ENCODE measurements around the gene DLK1.
A peak's percentile ranks its signal among the peaks of the same experiment; 100 is the strongest.

Gene DLK1

DNA sequence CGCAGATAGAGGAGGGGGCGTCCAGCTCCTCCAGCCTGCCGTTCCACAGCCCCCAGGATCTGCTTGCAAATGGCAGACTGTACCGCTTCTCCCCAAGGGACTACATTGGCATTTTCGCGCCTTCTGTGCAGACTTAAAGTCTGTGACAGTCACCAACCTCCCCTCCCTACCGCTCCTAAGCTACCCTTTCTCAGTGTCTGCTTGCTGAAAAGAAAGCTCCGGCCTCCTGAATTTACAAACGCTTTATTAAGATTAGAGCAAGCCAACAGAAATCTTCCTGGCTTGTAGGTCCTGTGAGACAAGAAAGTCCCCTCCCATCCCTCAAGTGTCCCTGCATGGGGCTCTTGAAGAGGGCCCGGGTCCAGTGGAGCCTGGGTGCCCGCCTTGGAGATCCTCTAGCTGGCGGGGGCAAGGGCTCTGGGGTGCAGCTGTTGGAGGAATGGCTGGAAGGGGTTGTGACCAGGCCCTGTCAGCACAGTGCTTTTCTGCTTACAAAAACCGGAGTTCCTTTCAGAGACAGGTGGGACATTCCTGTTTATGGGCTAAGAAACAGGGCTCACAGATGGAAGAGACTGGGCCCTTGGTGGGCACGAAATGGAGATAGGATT, 2.8 kb upstream of the DLK1 start:
- H4K8ac ChIP-seq (ENCODE audit: low read length) = no peak overlapping the region
- no peaks in the 10 kb centered on the region for H3K36me3 ChIP-seq (ENCODE audit: control insufficient read depth in 1 of 2, insufficient read depth in 2 of 2, low read depth in 1 of 2, low read length in 2 of 2)
- H3K4me2 ChIP-seq (ENCODE audit: low read length, poor library complexity, severe bottlenecking) = no peak overlapping the region
- no peak overlapping the region for H3K4me3 ChIP-seq (ENCODE audit: insufficient read depth in 1 of 2, low read depth in 1 of 2, low read length in 2 of 2)
- WGBS = 71% methylated on average over 14 of the region's 14 CpGs
- no peak overlapping the region for H3K23ac ChIP-seq (ENCODE audit: low read length in 2 of 2)
- no peak for DNase-seq
- H2AK5ac ChIP-seq (ENCODE audit: low read length, severe bottlenecking) = no peak overlapping the region
- H3K27ac ChIP-seq (ENCODE audit: low read length, poor library complexity, severe bottlenecking) = no peak overlapping the region
- no peak overlapping the region for H3K4ac ChIP-seq (ENCODE audit: low read depth in 1 of 2, low read length in 2 of 2)
- H4K91ac ChIP-seq (ENCODE audit: low read length) = no peak overlapping the region
- no peak overlapping the region for H2BK5ac ChIP-seq (ENCODE audit: low read depth, low read length, poor library complexity, severe bottlenecking)
- no peaks in the 10 kb centered on the region for H3K79me1 ChIP-seq (replicated peaks; ENCODE audit: low read length, poor library complexity, severe bottlenecking)
- H3K9me3 ChIP-seq (ENCODE audit: control insufficient read depth, low read length) = no peaks in the 10 kb centered on the region
- no peak overlapping the region for H3K9ac ChIP-seq (ENCODE audit: low read length)
- H3K27me3 ChIP-seq (ENCODE audit: control insufficient read depth in 1 of 2, insufficient read depth in 1 of 2, low read length in 2 of 2) = peaks cover 68 to 71% of the 10 kb centered on the region in 2 experiments
- no peak overlapping the region for H3K14ac ChIP-seq (ENCODE audit: low read length in 2 of 2)
- no peak overlapping the region for H2BK12ac ChIP-seq (ENCODE audit: low read length in 2 of 2)
- no peak overlapping the region for H2BK15ac ChIP-seq (ENCODE audit: low read depth, poor library complexity, severe bottlenecking)
- no peak overlapping the region for H2AFZ ChIP-seq (ENCODE audit: low read depth, low read length)
- H3K4me1 ChIP-seq (ENCODE audit: control insufficient read depth, insufficient read depth, low read depth, low read length) = peaks cover 33% of the 10 kb centered on the region
- H3K18ac ChIP-seq (ENCODE audit: low read depth in 1 of 2, low read length in 2 of 2) = no peak overlapping the region
- H2BK120ac ChIP-seq (ENCODE audit: low read depth, low read length) = no peak overlapping the region

DNA sequence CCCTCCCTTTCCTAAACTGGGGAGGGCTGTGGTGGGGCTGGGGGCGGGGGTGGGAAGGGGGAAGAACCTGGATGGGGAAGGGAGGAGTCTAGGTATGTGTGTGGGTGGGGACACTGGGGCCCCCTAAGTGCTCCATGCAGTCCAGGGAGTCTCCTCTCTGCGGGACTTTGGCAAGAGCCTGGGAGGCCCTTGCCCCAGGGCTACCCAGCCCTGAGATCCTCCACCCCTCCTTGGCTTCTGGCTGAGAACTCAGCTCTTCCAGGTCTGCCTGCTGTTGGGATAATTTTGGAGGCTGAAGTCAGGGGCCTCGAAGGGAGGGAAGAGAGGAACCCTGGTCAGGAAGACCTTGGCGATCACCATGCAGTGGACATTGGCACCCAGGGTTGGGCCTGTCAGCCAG, 2.2 kb upstream of the DLK1 start:
- Histone ChIP-seq H2BK12ac (ENCODE audit: low read length in 2 of 2) (no peak overlapping the region), H3K4me1 (ENCODE audit: control insufficient read depth, insufficient read depth, low read depth, low read length) (peaks cover 27% of the 10 kb centered on the region), H3K23ac (ENCODE audit: low read length in 2 of 2) (no peak overlapping the region), H3K27ac (ENCODE audit: low read length, poor library complexity, severe bottlenecking) (no peak overlapping the region), H3K9ac (ENCODE audit: low read length) (no peak overlapping the region), H3K27me3 (ENCODE audit: control insufficient read depth in 1 of 2, insufficient read depth in 1 of 2, low read length in 2 of 2) (peaks cover 70 to 73% of the 10 kb centered on the region in 2 experiments), H3K4ac (ENCODE audit: low read depth in 1 of 2, low read length in 2 of 2) (no peak overlapping the region), H3K79me1 (replicated peaks; ENCODE audit: low read length, poor library complexity, severe bottlenecking) (no peaks in the 10 kb centered on the region), H3K18ac (ENCODE audit: low read depth in 1 of 2, low read length in 2 of 2) (no peak overlapping the region), H2BK15ac (ENCODE audit: low read depth, poor library complexity, severe bottlenecking) (no peak overlapping the region), H3K4me3 (ENCODE audit: insufficient read depth in 1 of 2, low read depth in 1 of 2, low read length in 2 of 2) (no peak overlapping the region), H4K91ac (ENCODE audit: low read length) (no peak overlapping the region), H3K4me2 (ENCODE audit: low read length, poor library complexity, severe bottlenecking) (no peak overlapping the region), H3K9me3 (ENCODE audit: control insufficient read depth, low read length) (no peaks in the 10 kb centered on the region), H4K8ac (ENCODE audit: low read length) (no peak overlapping the region), H2AK5ac (ENCODE audit: low read length, severe bottlenecking) (no peak overlapping the region), H3K36me3 (ENCODE audit: control insufficient read depth in 1 of 2, insufficient read depth in 2 of 2, low read depth in 1 of 2, low read length in 2 of 2) (no peaks in the 10 kb centered on the region), H2AFZ (ENCODE audit: low read depth, low read length) (no peak overlapping the region), H2BK5ac (ENCODE audit: low read depth, low read length, poor library complexity, severe bottlenecking) (no peak overlapping the region), H2BK120ac (ENCODE audit: low read depth, low read length) (no peak overlapping the region), H3K14ac (ENCODE audit: low read length in 2 of 2) (no peak overlapping the region)
- 81% methylated on average over 3 of the region's 4 CpGs for WGBS
- DNase-seq = no peak

DNA sequence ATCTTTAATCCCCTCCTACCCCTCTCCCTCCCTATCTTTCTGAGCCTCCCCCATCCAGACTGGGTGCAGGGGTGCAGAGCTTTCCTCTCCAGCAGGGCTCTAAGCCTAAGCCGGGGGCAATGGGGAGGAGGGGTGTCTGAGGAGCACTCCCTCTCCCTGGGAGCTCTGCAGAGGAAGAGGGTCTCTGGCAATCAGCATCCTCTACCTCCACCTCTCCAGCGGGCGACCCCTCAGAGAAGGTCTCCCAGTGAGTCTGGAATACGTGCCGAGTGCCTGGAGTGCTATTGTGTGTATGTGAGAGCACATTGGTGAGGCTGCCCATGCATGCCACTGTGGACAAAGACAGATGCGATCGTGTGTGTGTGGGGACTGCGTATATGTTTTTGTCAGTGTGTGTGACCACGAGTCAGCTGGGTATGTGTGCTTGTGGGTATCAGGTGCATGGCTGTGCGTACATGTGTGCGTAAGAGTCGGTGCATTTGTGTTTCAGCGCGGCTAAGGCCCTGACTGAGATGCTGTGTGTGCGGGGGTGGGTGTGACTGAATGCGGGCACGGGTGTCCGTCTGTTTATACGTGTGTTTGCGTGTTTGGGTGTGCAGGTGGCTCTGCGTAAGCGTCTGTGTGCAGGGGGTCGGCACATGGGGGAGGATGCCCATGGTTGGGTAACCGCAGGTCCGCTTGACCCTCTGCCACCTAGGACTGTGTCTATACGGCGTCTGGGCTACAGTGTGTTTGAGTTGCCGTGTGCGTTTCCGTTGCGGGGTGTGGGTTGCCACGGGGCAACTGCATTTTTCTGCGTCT, 905 bp upstream of the DLK1 start:
- no peak overlapping the region for H2BK120ac ChIP-seq (ENCODE audit: low read depth, low read length)
- H2BK12ac ChIP-seq (ENCODE audit: low read length in 2 of 2) = no peak overlapping the region
- H3K4me1 ChIP-seq (ENCODE audit: control insufficient read depth, insufficient read depth, low read depth, low read length) = peaks cover 16% of the 10 kb centered on the region
- no peak overlapping the region for H4K8ac ChIP-seq (ENCODE audit: low read length)
- no peak overlapping the region for H3K9ac ChIP-seq (ENCODE audit: low read length)
- no peak overlapping the region for H3K4me3 ChIP-seq (ENCODE audit: insufficient read depth in 1 of 2, low read depth in 1 of 2, low read length in 2 of 2)
- H4K91ac ChIP-seq (ENCODE audit: low read length) = no peak overlapping the region
- no peak overlapping the region for H2BK15ac ChIP-seq (ENCODE audit: low read depth, poor library complexity, severe bottlenecking)
- H3K27ac ChIP-seq (ENCODE audit: low read length, poor library complexity, severe bottlenecking) = no peak overlapping the region
- H2AK5ac ChIP-seq (ENCODE audit: low read length, severe bottlenecking) = no peak overlapping the region
- no peak overlapping the region for H3K4ac ChIP-seq (ENCODE audit: low read depth in 1 of 2, low read length in 2 of 2)
- no peak overlapping the region for H3K23ac ChIP-seq (ENCODE audit: low read length in 2 of 2)
- H3K4me2 ChIP-seq (ENCODE audit: low read length, poor library complexity, severe bottlenecking) = no peak overlapping the region
- no peak overlapping the region for H3K18ac ChIP-seq (ENCODE audit: low read depth in 1 of 2, low read length in 2 of 2)
- H2BK5ac ChIP-seq (ENCODE audit: low read depth, low read length, poor library complexity, severe bottlenecking) = no peak overlapping the region
- peaks cover 78 to 82% of the 10 kb centered on the region in 2 experiments for H3K27me3 ChIP-seq (ENCODE audit: control insufficient read depth in 1 of 2, insufficient read depth in 1 of 2, low read length in 2 of 2)
- H3K9me3 ChIP-seq (ENCODE audit: control insufficient read depth, low read length) = no peaks in the 10 kb centered on the region
- H3K36me3 ChIP-seq (ENCODE audit: control insufficient read depth in 1 of 2, insufficient read depth in 2 of 2, low read depth in 1 of 2, low read length in 2 of 2) = no peaks in the 10 kb centered on the region
- H3K79me1 ChIP-seq (replicated peaks; ENCODE audit: low read length, poor library complexity, severe bottlenecking) = no peaks in the 10 kb centered on the region
- no peak overlapping the region for H2AFZ ChIP-seq (ENCODE audit: low read depth, low read length)
- H3K14ac ChIP-seq (ENCODE audit: low read length in 2 of 2) = no peak overlapping the region
- DNase-seq = no peak
- 95% methylated on average over 33 of the region's 33 CpGs for WGBS

DNA sequence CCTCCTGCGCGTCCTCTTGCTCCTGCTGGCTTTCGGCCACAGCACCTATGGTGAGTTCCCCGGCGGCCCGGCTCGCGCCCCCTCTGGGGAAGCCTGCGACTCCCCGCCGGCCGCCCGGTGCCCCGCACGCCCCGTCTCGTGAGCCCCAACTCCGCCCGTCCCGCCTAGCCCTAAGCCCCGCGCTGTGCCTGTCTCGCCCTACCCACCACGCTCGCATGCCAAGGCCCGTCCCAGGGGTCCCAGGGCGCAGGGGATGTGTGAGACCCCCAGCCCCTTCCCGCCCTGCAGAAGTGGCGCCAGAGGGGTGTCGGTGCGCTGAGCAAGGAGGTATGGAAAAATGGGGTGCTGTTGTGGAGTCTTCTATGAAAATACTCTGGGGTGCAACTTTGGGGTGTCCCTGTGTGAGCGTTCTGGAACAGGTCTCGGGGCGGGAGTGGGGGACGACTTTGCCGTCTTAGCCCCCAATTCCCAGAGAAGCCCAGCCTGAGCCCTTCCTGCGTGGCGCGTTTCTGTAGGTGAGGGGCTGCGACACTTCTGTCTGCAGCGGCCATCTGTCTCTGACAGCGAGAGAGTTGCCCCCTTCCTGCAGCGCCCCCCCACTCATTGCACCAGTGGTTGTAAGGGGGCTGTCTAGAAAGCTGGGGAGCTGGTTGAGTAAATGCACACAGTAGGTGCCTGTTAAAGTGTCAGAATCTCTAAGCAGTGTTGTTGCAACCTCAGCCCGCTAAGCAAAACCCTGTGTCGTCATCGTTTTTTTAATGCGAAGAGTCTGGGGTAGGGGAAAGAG, 587 bp downstream of the DLK1 start:
- H2AFZ ChIP-seq (ENCODE audit: low read depth, low read length) = no peak overlapping the region
- no peak overlapping the region for H3K4ac ChIP-seq (ENCODE audit: low read depth in 1 of 2, low read length in 2 of 2)
- H3K27me3 ChIP-seq (ENCODE audit: control insufficient read depth in 1 of 2, insufficient read depth in 1 of 2, low read length in 2 of 2) = peaks cover 83 to 88% of the 10 kb centered on the region in 2 experiments
- H2BK12ac ChIP-seq (ENCODE audit: low read length in 2 of 2) = no peak overlapping the region
- no peak for DNase-seq
- H3K9ac ChIP-seq (ENCODE audit: low read length) = no peak overlapping the region
- WGBS = 12% methylated on average over 41 of the region's 47 CpGs
- no peak overlapping the region for H3K23ac ChIP-seq (ENCODE audit: low read length in 2 of 2)
- H3K79me1 ChIP-seq (replicated peaks; ENCODE audit: low read length, poor library complexity, severe bottlenecking) = no peaks in the 10 kb centered on the region
- H3K4me2 ChIP-seq (ENCODE audit: low read length, poor library complexity, severe bottlenecking) = peak overlapping the region; percentile 56
- H4K8ac ChIP-seq (ENCODE audit: low read length) = no peak overlapping the region
- no peaks in the 10 kb centered on the region for H3K36me3 ChIP-seq (ENCODE audit: control insufficient read depth in 1 of 2, insufficient read depth in 2 of 2, low read depth in 1 of 2, low read length in 2 of 2)
- no peaks in the 10 kb centered on the region for H3K9me3 ChIP-seq (ENCODE audit: control insufficient read depth, low read length)
- no peak overlapping the region for H3K18ac ChIP-seq (ENCODE audit: low read depth in 1 of 2, low read length in 2 of 2)
- H2BK5ac ChIP-seq (ENCODE audit: low read depth, low read length, poor library complexity, severe bottlenecking) = no peak overlapping the region
- peaks cover 7% of the 10 kb centered on the region for H3K4me1 ChIP-seq (ENCODE audit: control insufficient read depth, insufficient read depth, low read depth, low read length)
- no peak overlapping the region for H2BK120ac ChIP-seq (ENCODE audit: low read depth, low read length)
- no peak overlapping the region for H3K4me3 ChIP-seq (ENCODE audit: insufficient read depth in 1 of 2, low read depth in 1 of 2, low read length in 2 of 2)
- H2BK15ac ChIP-seq (ENCODE audit: low read depth, poor library complexity, severe bottlenecking) = peak overlapping the region; percentile 48
- no peak overlapping the region for H3K14ac ChIP-seq (ENCODE audit: low read length in 2 of 2)
- H3K27ac ChIP-seq (ENCODE audit: low read length, poor library complexity, severe bottlenecking) = no peak overlapping the region
- H2AK5ac ChIP-seq (ENCODE audit: low read length, severe bottlenecking) = no peak overlapping the region
- H4K91ac ChIP-seq (ENCODE audit: low read length) = no peak overlapping the region

Measured in mesenchymal stem cell (in vitro differentiated cells and primary cell).